Stimulated activated CD8-positive, alpha-beta memory T cell treated with anti-CD3 and anti-CD28 coated beads, Interleukin-7, amount 100 ng/mL, for 48 hours (primary cell): ENCODE data around the gene FDPS.

Source experiments
- DNase-seq, 2 donors: peaks; one replicate each; pipeline ENCODE4 v3.0.0-alpha.2; 2020; ENCODE audit warnings: low read depth in 1 of 2; ENCODE audit errors: extremely low read depth in 1 of 2

The FDPS gene

DNA sequence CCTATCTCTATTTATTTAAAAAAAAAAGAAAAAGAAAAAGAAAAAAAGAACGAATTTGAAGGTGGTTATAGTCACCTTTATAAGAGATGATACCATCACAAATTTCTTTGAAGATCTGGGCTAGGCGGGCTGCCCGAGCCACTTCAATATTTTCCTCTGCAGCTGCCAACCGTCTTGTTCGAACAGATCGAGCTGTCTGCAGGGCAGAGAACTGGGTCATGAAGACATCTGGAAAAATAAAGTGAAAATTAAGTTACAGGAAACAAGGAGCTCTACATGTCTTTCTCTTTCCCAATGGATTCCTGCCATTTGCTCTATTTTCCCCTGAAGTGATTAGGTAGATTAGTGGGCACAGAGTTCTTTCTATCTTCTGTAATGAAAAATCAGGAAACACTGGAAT lies 44.0 kb downstream of the FDPS start:
- no peak for DNase-seq

DNA sequence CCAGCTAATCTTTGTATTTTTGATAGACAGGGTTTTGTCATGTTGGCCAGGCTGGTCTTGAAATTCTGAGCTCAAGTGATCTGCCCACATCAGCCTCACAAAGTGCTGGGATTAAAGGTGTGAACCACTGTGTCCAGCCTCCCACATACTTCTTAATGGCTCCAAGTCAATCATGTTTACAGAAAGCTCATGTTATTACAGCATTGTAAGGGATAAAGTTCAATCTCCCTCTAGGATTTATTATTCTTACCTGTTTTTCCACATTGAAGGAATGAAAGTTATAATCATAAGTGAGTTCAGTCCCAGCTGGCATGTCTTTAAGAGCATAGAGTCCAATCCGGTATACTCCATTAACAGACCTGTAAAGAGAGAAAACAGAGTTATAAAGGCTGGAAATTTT lies 51.4 kb downstream of the FDPS start:
- no peak for DNase-seq
